ENCODE data around the gene TUBGCP5. TPM values are rescaled to one million over a fixed set of nuclear protein-coding genes. Genes with fewer than 3 reads are reported as not detected.
"Not testable (repeated sequence)": the region's sequence is repeated elsewhere in the genome, so short reads cannot be mapped to it uniquely, and the experiment has no call there.

The TUBGCP5 gene
- total RNA-seq, 1 donor from 2014 or later, result 17.1 TPM

GRCh38 chr15:22989576-22990477 is 49.5 kb downstream of the TUBGCP5 start:
- intact Hi-C loops (cut with DNase I), result no loop called here
- TF ChIP-seq CTCF (IDR thresholded peaks at IDR 0.05), result no peak
- no peaks in the 10 kb centered on the region for H3K4me1 ChIP-seq
- no peaks in the 10 kb centered on the region for H3K27me3 ChIP-seq
- no peaks in the 10 kb centered on the region for H3K9me3 ChIP-seq
- no peak overlapping the region for H3K27ac ChIP-seq
- H3K4me3 ChIP-seq, result no peak overlapping the region
- DNase-seq (ENCODE audit: low spot score in 2 of 2), result no peak
- peaks cover 4 to 13% of the 10 kb centered on the region in 2 donors for H3K36me3 ChIP-seq

GRCh38 chr15:22988811-22989210 is 50.6 kb downstream of the TUBGCP5 start:
- Histone ChIP-seq H3K27me3 (no peaks in the 10 kb centered on the region), H3K9me3 (no peaks in the 10 kb centered on the region), H3K27ac (no peak overlapping the region), H3K4me1 (no peaks in the 10 kb centered on the region), H3K4me3 (no peak overlapping the region), H3K36me3 (peaks cover 2 to 3% of the 10 kb centered on the region in 2 donors)
- DNase-seq (ENCODE audit: low spot score in 2 of 2), result no peak
- intact Hi-C loops (cut with DNase I), result no loop called here
- TF ChIP-seq CTCF (IDR thresholded peaks at IDR 0.05), result no peak

GRCh38 chr15:22981931-22982330 is 57.4 kb downstream of the TUBGCP5 start:
- not testable (repeated sequence) for H3K27me3 ChIP-seq; DNase-seq (ENCODE audit: low spot score in 2 of 2); H3K9me3 ChIP-seq; H3K4me3 ChIP-seq; H3K27ac ChIP-seq; H3K4me1 ChIP-seq; H3K36me3 ChIP-seq
- intact Hi-C loops (cut with DNase I), result loop anchor here (2.0 to 5.0 kb wide), 3 partner anchors 19 to 51 kb away; no protein-coding TSS in a partner anchor

- Histone ChIP-seq H3K27me3 (no peaks in the 10 kb centered on the region), H3K4me3 (peak overlapping the region; percentile 89 to 93), H3K4me1 (no peaks in the 10 kb centered on the region), H3K9me3 (no peaks in the 10 kb centered on the region), H3K27ac (peak overlapping the region; percentile 79 to 87), H3K36me3 (no peaks in the 10 kb centered on the region)
- intact Hi-C loops (cut with DNase I), result loop anchor here (2.0 to 5.0 kb wide), 3 partner anchors 18 to 50 kb away; no protein-coding TSS in a partner anchor
- TF ChIP-seq CTCF (IDR thresholded peaks at IDR 0.05), result no peak
- DNase-seq (ENCODE audit: low spot score in 2 of 2), result no peak
Observed at GRCh38 chr15:22981051-22981840, 58.1 kb downstream of the TUBGCP5 start.

GRCh38 chr15:22980189-22981050 is 58.9 kb downstream of the TUBGCP5 start, which contains the start of gene CYFIP1:
TSS of gene CYFIP1 (minus strand) at chr15:22980368. CDS start at chr15:22947285, 33,083 bp downstream.
- H3K4me3 ChIP-seq, result peak within 1 kb of the TSS; percentile 89 to 93
- intact Hi-C loops (cut with DNase I), result loop anchor here (1.0 to 5.0 kb wide), 5 partner anchors 18 to 142 kb away; partner anchors contain the start of genes NIPA2 and TUBGCP5
- H3K4me1 ChIP-seq, result no peaks in the 10 kb centered on the region
- no peak for TF ChIP-seq CTCF (IDR thresholded peaks at IDR 0.05)
- H3K27ac ChIP-seq, result peak within 1 kb of the TSS; percentile 79 to 87
- no peaks in the 10 kb centered on the region for H3K27me3 ChIP-seq
- no peaks in the 10 kb centered on the region for H3K36me3 ChIP-seq
- no peaks in the 10 kb centered on the region for H3K9me3 ChIP-seq
- DNase-seq (ENCODE audit: low spot score in 2 of 2), result peak; percentile 35 to 92
